GM18508 (cell line): Measurements from ENCODE around the gene C19orf53.
A peak's percentile ranks its signal among the peaks of the same experiment; 100 is the strongest.
"Not testable (repeated sequence)": the region's sequence is repeated elsewhere in the genome, so short reads cannot be mapped to it uniquely, and the experiment has no call there.

Experiments
- ATAC-seq: cut with Tn5 transposase; IDR thresholded peaks from one replicate; pipeline ENCODE4 v1.9.1; 2021; ENCODE audit warnings: moderate number of reproducible peaks; ENCODE audit not compliant: insufficient read depth, unreplicated experiment

Gene C19orf53

GRCh38 chr19:13774217-13775191, at the start of gene C19orf53:
C19orf53 (plus strand) TSS chr19:13774456; CDS start chr19:13774478, 22 bp downstream.
- ATAC-seq, result peak; percentile 63

GRCh38 chr19:13726323-13726722, 47.9 kb upstream of the C19orf53 start:
- no peak for ATAC-seq

DNA sequence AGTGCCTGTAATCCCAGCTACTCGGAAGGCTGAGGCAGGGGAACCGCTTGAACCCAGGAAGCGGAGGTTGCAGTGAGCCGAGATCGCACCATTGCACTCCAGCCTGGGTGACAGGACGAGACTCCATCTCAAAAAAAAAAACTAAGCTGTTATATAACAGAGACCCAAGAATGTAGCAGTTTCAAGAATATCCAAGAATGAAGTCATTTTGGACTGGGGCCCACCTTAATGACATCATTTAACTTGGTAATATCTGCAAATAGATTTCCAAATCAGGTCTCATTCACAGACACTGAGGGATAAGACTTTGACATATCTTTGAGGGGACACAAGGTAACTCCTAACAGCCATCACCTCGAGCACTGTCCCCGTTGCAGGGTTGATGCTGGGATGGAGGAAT, 46.5 kb upstream of the C19orf53 start:
- no peak for ATAC-seq

DNA sequence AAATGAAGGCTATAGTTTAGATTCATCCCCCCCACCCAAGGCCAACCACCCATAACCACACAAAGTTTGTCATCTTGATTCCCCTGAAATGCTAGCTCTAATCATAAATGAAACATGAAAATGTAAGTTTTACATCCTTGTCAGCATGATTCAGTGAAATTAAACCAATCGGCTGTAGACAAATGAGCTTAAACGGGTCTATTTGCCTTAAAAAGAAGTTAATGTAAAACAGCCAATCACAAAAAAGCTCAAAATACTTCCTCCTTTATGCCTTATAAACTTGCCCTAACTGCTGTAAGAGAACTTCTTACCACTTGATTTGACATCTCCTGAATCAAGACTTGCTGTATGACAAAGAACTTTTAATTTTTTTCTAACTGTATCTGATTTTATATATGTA, 44.4 kb upstream of the C19orf53 start:
- ATAC-seq, result no peak

GRCh38 chr19:13731147-13731964, 42.9 kb upstream of the C19orf53 start:
- peak; percentile 60 for ATAC-seq

DNA sequence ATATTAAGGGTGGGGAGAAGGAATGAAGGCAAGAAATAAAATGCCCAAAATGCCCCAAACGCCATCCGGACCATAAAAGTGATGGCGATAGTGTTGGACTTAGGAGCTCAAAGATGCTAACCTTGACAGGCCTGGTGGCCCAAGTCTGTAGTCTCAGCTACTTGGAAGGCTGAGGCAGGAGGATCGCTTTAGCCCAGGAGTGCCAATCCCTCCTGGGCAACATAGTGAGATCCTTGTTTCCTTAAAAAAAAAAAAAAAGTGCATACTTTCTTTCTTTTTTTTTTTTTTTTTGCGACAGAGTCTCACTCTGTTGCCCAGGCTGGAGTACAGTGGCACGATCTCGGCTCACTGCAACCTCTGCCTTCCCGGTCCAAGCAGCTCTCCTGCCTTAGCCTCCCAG, 41.9 kb upstream of the C19orf53 start:
- no peak for ATAC-seq

DNA sequence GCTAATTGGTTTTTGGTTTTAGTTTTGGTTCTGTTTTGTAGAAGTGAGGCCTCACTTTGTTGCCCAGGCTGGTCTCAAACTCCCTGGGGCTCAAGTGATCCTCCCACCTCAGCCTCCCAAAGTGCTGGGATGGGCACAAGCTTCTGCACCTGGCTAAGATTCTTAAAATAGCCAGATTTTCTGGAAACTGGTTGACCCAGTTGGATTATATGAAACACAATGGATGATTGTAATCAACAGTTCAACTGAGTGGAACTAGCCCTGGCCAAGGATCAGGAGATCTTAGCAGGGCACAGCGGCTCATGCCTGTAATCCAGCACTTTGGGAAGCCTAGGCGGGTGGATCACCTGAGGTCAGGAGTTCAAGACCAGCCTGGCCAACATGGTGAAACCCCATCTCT, 39.5 kb upstream of the C19orf53 start:
- no peak for ATAC-seq

GRCh38 chr19:13738073-13738472, 36.2 kb upstream of the C19orf53 start:
- ATAC-seq, result no peak

DNA sequence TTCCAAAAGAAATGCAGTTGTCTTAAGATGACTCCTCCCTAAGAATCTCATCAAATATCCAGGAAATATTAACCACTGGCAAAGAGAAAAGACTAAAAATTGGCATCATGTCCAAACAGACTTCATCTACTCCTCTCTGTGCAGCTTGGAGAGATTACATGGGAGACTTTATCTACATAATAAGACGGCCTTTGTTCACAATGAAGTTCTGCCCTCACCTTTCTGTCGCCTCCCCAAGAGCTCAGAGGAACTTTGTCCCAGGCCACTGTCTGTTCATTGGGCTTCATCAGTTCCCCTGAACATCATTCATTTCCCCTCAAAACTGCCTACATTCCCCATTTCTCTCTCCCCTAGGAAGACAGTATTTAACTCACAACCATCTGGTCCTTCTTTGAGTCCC, 32.4 kb upstream of the C19orf53 start:
- no peak for ATAC-seq

- no peak for ATAC-seq
Measured at GRCh38 chr19:13742756-13743155, 31.5 kb upstream of the C19orf53 start.

- no peak for ATAC-seq
Measured at GRCh38 chr19:13744174-13744573, 30.1 kb upstream of the C19orf53 start.

DNA sequence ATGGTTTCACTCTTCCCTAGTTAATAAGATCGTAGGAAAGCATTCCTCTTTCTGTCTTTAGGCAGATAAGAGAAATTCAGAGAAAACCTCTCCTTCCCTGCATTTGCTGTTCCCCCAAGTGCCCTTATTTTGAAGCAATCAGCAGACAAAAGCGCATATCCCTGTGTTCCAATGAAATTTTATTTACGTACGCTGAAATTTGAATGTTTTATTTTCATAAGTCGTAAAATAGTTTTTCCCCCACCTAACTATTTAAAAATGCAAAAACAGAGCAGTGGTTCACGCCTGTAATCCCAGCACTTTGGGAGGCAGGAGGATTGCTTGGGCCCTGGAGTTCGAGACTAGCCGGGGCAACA, 27.2 kb upstream of the C19orf53 start:
- no peak for ATAC-seq

DNA sequence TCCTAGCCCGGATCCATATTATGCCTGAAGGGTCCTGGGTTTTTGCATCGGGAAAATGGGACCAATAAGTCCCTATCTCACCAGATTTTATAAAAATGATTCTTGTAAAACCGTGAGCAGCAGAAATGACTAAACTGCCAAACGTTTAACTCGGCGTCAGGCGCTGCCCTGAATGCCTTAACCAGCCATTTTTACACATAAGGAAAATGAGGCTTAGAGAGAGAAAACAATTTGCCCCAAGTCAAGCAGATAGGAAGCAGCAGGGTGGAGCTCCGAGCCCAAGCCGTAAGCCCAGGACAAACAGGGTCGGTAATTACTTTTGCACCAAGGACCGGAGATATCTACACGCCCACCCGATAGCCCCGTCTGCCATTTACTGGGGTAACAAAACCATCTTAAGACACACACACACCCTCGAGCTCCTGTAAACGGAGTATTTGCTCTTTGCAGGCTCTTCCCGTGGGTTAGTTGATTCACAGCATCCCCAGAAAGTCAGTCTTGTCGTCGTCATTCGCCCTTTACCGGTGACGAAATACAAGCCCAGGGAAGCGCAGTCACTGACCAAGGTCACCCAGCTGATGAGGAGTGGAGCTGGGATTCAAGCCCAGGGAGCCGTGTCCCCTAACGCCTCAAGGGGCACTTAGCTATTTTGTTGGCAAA, 26.0 kb upstream of the C19orf53 start:
- no peak for ATAC-seq

- no peak for ATAC-seq
Measured at GRCh38 chr19:13751436-13751835, 22.8 kb upstream of the C19orf53 start.

GRCh38 chr19:13753622-13754021, 20.6 kb upstream of the C19orf53 start:
- ATAC-seq, result not testable (repeated sequence)

DNA sequence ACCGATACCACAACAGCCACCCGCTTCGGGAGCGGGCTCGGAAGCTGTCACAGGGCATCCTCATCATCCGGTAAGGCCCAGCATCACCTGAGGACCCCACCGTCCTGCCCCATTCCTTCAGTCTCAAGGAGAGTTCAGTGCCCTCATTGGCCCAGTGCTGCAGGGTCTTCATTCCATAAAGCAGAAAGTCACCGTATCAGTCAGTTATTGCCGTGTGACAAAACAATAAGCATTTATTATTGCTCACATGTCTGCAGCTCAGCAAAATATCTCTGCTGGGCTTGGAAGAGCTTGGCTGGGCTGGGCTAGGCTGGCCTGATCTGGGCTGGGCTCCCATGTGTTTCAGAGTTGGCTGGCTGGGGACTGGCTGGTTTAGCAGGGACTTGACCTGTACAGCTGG, 18.0 kb upstream of the C19orf53 start:
- ATAC-seq, result no peak

GRCh38 chr19:13757805-13758772, 16.2 kb upstream of the C19orf53 start:
- no peak for ATAC-seq

GRCh38 chr19:13758795-13759194, 15.5 kb upstream of the C19orf53 start:
- no peak for ATAC-seq

GRCh38 chr19:13761423-13761822, 12.8 kb upstream of the C19orf53 start:
- no peak for ATAC-seq
